Measurements from ENCODE around the gene DACT2.
A peak's percentile ranks its signal among the peaks of the same experiment; 100 is the strongest.

Gene DACT2

DNA sequence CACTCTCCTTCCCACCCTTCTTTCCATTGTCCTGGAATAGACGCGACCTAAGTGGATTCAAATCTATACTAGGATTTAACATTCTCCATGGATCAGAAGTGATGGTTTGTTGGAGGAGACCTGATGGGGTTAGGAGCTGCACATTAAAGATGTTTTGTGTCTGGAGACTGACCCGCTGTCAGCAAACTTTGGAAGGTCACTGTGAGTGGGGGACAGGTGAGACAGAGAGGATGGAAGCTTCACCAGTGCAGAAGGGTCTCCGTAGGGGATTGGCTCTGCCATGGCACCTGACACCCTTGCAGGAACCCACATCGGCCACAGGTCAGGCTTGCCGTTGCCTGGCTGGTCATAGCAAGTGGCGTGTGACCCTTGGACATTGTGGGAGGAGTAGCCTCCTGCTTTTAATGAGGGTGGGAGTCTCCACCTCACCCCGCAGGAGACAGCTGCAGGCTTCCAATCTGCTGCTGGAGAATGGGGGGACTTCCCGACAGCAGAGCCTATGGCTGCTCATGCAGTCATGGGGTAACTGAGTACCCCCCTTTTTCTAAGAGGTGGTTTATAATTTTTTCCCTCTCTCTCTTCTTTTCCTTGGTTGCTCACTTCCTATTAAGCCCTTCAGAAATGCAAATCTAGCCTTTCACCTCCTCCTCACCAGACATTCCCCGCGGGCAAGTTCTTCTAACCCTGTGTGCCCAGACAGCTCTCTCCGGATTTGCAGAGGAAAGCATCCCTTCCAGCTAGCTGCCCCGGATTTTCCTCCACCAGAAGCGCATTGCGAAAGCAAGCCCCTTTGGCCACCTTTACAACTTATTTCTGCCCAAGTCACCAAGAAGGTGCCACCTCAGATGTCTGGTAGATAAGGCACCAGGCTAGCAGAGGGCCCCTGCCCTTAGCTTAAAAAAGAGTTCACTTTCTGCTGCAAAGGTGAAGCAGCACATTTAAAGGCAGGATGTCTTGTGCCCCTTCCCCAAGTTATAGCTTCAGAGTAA lies 53.5 kb downstream of the DACT2 start:
- DNase-seq = no peak

DNA sequence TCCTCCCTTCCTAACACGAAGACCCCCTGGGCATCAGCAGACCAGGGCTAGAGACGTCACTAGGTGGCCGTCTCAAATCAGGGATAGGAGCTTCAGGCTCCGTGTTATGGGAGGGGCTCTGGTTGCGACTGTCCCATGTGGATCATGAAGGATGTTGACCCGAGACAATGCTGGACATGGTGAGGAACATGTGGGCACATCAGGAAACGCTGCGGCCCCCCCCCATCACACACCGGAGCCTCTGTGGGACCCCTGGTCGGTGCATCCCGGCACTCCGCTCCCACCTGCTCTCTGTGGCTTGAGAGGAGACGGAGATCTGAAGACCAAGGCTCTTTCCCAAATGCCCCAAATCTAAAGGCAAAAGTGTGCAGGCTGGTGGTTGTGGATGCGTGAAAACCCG lies 54.2 kb downstream of the DACT2 start:
- DNase-seq = no peak

DNA sequence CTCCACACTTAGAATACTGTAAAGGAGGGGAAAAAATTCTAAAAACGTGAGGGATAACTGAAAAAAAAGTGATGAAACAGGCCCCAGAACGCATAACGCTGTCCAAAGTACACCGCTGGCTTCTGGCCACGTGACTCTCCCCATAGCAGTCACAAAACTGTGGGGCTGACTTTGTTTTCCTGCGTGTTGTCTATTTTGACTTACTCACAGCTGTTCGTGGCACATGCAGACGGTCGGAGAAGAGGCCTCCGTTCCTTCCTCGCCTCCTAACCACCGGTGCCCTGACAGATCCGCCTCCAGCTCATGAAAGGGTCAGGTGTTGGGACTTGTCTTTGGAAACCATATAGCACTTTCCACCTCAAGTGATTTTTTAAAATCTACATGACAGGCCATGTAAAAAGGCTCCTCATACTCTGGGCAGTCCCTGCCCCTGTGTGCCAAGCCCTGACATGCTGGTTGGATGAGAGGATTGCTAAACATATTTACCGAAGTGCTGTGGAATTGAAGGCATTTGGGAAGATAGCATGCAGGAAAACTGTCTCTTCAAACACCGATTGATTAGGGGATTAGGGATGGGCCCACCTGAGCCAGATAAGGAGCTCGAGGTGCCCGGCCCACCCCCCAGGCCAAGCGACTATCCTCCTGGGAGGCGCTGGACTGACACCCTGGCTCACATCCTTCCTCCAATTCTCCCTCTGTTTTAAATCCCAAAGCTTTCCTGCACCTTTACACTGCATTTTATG lies 54.8 kb downstream of the DACT2 start:
- peak in 1 of 51 donors; percentile 2 for DNase-seq

DNA sequence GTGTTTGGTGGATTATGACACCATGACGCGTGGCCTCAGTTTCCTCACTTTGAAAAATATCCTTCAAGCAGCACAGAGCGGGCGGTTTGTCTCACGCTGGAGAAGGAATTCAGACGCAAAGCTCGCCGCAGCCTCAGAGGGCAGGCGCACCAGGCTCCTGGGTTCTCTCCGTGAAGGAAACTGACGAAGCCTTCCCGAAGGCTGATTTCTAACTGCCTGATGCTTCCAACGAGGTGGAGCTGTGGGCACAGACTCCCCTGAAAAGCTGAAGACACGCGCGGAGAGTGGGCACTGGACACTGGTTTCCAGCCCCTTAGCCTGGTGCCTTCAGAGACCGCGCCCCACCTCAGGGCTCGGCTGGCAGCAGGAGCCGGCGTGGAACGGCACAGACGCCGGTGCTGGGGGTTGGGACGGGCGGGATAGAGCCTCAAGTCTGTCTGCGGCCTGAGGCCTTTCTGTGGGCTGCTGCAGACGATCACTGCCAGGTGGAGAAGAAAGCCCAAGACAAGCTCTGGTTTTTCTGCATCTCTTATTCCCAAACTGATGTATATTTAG lies 56.1 kb downstream of the DACT2 start:
- DNase-seq = no peak

DNA sequence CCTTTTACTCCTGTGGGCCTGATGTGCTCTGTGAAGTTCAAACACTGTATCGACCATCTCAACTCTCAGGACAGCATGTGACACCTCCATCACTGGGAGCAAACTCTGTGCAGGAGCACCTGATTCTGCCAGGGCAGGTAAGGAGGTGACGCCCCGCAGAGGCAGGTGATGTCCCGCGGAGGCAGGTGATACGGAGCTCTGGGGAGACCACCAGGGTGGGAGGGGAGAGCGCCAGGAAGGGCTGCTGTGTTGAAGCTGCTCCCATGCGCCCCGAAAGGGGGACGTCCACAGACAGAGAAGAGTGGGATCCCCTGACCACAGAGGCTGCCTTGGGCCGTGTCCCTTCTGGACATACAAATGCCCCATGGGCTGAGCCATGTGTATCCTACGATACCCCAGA lies 58.3 kb downstream of the DACT2 start:
- no peak for DNase-seq

DNA sequence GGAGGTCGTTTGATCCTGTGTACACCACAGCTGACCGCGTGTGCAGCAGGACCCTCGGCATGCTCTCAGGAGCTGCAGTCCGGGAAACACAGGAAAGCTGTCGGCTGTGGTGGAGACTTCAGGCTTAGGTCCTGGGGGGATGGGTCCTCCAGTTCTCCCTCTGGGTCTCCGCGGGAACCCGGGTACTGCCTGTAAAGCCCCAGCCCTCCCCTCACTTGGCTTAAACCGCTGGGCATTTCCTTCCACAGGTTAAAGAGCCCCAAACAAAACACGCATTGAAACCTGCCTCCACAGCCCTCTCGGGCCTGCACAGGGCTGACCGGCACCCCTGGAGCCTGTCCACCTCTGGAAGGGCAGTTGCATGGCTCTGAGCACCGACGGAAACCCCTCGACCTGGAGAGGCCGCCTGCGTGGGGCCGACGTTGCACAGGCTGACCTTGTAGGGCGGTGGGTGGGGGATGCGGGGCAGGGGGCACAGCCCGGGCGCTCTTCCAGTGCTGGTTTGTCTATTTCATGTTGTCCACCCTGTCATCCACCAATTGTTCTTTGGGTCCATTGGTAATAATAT lies 59.1 kb downstream of the DACT2 start:
- no peak for DNase-seq

DNA sequence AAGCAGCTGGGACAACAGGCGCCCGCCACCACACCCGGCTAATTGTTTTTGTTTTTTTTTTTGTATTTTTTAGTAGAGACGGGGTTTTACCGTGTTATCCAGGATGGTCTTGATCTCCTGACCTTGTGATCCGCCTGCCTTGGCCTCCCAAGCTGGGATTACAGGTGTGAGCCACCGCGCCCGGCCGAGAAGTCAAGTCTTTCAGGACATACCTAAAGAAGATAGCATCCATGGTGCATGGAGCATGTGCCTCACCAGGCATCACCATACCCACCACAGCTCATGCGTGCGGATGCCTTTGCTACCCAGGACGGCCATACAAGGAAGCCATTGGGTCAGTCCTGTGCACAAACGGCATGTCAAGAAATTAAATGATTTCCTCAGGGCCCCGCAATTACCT lies 60.8 kb downstream of the DACT2 start:
- no peak for DNase-seq

DNA sequence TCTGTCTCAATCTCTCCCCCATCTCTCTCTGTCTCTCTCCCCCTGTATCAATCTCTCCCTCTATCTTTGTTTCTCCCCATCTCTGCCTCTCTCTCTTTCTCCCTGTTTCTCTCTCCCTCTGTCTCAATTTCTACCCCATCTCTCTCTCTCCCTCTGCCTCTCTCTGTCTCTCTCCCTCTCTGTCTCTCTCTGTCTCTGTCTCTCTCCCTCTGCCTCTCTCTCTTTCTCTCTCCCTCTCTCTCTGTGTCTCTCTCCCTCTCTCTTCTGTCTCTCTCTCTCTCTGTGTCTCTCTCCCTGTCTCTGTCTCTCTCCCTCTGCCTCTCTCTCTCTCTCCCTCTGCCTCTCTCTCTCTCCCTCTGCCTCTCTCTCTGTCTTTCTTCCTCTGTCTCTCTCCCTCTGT lies 62.6 kb downstream of the DACT2 start:
- no peak for DNase-seq

Measured in hypothalamus (tissue), 51 donors.